Effector CD4-positive, alpha-beta T cell (primary cell): ENCODE measurements around the gene SLC17A1.
"Not testable (repeated sequence)": the region's sequence is repeated elsewhere in the genome, so short reads cannot be mapped to it uniquely, and the experiment has no call there.

Experiments
- DNase-seq: peaks from one replicate; pipeline ENCODE4 v3.0.0-alpha.2; 2020

Gene SLC17A1

DNA sequence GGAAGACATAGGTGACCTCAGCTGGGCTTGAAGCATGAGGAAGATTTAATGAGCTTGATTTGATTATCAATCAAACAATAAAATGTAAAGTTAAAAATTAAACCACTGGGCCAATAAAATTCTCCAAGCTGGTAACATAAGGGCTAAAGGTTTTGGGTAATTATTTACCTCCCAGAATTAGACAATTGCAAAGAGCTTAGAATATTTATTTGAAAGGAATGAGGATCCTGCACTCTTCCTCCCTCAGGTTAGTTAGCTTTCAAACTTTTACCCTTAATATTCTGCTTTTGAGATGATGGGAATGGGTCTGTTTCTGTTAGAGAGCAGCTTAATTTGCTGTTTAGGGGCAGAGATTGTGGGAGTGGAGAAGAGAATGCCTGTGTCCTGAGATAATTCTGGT is 77.3 kb downstream of the SLC17A1 start, which contains the start of gene SLC17A4:
TSS of gene SLC17A4 (plus strand) at position 208 of the 400 bp plus-strand sequence. CDS start 7,221 bp downstream, outside the sequence.
- DNase-seq = no peak

DNA sequence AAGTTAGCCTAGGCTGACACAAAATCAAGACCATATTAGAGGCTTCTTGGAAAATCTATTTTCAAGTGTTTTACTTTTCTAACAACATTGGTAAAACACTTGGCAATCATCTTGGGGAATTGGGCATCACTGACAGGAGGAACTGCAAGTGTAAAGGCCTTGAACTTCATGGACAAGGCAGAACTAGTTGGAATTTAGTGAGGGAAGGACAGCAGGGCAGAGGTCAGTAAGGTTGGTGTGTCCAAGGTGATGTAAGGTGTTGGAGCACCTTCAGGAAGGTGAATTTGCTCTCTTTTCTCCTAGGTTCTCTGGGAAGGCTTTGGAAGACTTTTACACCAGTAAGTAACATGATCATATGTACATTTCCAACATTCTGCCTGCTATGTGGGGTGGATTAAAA is 78.8 kb downstream of the SLC17A1 start:
- DNase-seq = no peak

DNA sequence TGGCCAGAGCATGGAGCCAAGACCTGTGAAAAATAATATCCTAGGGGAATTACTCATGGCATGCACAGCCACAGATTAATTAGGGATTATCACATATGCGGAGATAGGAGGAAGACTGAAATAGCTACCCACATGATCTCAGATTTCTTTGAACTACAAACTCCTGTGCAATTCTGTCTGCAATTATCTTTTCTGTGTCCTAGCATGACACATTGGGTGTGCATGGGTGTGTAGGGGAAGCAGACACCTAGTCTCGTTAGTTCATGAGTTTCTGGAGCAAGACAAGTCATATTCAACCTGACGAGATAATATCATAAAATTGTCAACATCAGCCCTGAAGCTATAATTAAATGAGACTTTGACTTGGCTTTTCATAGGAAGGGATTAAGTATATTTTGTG is 80.9 kb downstream of the SLC17A1 start:
- no peak for DNase-seq

DNA sequence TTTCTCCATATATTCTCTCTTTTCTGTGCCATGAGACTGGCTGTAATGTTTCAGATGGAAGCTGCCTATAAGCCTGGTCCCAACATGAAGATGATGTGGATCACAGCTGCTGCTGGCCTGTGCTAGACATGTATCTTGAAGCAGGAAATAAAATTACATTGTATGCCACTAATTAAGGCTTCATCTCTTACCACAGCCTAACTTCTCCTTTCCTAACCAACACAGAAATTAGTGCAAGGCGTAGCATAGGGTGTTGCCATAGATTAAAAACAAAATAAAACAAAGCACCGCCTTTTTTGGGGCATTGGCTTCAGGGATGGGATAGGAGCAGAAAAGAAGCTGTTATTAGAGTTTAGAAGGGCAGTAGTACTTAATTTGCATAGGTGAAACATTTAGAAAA is 82.0 kb downstream of the SLC17A1 start:
- DNase-seq = no peak

DNA sequence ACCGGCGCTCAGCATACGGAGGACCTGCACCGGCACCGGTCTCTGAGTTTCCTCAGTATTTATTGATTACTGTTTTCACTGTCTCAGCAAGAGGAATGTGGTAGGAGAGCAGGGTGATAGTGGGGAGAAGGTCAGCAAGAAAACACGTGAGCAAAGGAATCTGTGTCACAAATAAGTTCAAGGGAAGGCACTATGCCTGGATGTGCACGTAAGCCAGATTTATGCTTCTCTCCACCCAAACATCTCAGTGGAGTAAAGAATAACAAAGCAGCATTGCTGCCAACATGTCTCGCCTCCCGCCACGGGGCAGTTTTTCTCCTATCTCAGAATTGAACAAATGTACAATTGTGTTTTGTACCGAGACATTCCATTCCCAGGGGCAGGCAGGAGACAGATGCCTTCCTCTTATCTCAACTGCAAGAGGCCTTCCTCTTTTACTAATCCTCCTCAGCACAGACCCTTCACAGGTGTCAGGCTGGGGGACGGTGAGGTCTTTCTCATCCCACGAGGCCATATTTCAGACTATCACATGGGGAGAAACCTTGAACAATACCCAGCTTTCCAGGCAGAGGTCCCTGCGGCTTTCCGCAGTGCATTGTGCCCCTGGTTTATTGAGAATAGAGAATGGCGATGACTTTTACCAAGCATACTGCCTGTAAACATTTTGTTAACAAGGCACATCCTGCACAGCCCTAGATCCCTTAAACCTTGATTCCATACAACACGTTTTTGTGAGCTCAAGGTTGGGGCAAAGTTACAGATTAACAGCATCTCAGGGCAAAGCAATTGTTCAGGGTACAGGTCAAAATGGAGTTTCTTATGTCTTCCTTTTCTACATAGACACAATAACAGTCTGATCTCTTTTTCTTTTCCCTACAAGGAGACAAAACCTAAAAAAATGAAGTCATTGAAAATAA is 83.0 kb downstream of the SLC17A1 start:
- not testable (repeated sequence) for DNase-seq

DNA sequence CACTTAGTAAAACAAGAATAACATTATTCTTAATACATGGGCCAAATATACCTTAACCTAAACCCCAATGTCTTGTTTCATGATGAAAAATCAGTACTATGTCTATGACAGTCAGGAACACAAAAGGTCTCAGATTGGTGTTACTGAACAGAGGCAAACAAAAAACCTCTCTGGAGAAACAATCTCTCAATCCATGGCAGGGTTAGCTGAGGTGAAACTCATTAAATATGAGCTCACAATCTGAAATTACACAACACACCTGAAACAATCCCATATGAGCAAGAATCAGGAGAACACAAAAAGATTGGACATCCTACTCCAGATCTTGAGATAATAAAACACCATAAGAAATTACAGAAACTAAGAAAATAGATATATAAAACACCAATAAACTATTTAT is 83.8 kb downstream of the SLC17A1 start:
- DNase-seq = no peak

DNA sequence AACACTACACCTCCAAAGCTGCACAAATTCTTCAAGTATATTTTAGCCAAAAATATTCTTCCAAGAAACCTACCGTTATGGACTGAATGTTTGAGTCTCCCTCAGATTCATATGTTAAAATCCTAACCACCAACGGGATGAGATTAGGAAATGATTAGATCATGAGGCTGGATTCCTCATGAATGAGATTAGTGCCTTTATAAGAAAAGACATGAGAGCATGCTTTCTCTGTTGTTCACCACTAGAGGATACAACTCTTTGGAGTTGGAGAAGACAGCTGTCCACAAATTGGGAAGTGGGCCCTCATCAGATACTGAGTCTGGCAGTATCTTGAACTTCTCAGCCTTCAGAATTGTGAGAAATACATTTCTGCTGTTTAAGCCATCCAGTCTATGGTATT is 84.4 kb downstream of the SLC17A1 start:
- DNase-seq = no peak

DNA sequence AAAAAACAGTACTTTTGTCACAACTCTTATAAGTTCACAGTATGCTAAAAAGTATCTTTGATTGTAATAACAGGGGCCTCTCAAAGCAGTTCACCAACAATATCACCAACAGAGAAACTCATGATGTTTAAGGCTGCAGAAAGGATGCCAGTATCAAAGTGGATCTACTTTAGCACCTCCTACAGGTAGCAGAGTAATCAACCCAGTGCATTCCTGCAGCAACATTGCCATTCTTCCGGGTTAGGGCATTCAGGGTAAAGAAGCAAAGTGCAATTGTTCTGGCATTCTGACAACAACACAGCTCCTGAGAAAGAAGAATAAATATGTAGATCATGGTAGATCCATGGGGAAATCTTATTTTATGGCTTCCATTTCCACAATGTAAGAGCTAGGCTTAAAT is 84.9 kb downstream of the SLC17A1 start:
- no peak for DNase-seq

DNA sequence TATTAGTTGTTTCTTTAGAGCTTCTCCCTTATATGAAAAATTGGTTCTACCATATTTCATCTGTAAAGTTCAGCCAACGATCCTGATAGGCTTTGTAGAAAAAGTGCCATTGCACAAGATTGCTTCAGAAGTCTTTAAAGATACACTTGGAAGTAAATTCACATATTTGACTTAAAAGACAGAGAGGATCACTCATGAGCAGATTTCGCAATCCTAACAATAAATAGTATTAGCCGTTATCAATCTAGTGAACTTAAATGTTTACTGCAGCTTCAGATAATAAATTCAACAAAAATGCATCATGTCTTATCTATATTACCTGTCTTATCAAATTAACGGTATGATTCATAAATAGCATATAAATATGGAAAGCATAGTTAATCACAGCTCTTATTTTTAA is 86.0 kb downstream of the SLC17A1 start:
- DNase-seq = no peak

DNA sequence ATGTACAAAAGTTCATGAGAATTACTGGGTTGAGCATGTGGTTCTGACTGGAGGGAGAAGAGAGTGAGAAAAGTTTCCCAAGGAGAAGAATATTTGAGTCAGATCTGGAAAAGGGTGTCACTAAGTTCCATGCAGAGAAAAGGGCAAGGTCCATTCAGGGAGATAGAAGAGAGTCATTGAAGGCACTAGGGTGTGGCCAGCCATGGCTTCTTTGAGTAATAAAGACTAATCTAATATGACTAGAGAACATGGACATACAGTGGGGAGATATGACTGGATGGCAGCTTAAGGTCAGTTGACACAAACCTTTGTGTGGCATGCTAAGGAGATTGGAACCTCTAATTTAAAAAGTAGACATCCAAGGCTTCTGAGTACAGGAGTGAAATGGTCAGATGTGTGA is 88.0 kb downstream of the SLC17A1 start:
- no peak for DNase-seq

DNA sequence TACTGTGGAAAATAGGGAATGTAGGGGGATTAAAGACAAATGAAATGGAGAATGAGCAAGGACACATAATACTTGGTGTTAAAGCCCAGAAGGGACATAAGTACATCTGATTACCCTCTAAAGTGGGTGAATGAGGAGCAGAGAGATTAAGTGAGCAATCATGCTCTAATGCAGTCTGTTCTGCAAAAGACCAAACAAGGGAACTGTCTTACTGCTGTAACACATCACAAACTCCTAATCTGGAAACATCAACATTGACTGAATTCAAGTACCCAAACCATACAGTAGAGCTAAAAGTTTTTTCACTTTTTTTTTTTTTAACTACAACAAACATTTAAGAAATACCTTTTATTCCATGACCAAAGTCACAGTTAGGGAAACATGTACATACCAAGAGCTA is 96.6 kb downstream of the SLC17A1 start:
- DNase-seq = no peak
